Measurements from ENCODE around the gene COL15A1.
A peak's percentile ranks its signal among the peaks of the same experiment; 100 is the strongest.
"Not testable (repeated sequence)": the region's sequence is repeated elsewhere in the genome, so short reads cannot be mapped to it uniquely, and the experiment has no call there.

Gene COL15A1
- total RNA-seq: 0 to 0.39 (median 0) reads per million in 9 experiments

DNA sequence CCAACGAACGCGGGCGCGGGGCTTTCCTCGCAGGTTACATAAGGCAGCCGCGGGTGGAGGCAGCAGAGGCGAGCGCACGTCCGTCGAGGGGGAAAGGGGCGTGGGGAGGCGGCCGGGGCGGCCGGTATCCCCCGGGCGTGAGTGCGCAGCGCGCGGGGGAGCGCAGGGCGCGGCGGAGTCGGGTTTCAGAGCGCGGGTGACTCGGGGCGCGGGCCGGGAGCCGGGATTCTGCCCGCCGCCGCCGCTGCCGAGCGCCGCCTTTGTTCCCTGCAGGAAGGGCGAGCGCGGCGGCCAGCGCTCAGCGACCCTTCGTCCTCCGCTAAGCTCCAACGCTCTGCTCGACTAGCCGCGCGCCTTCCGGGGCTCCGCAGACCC is at the start of gene COL15A1:
TSS of gene COL15A1 (plus strand) at position 226 of the 375 bp plus-strand sequence. CDS start 155 bp downstream, outside the sequence.
- Mint-ChIP-seq H3K36me3 (ENCODE audit: insufficient read depth) (no peaks in the 10 kb centered on the region), H3K9me3 (no peaks in the 10 kb centered on the region), H3K27ac (no peak within 1 kb of the TSS), H3K4me3 (peak within 1 kb of the TSS; percentile 26 to 66), H3K27me3 (peaks cover 47 to 95% of the 10 kb centered on the region in 2 donors), H3K4me1 (ENCODE audit: low read depth in 2 of 2) (peaks cover 9 to 10% of the 10 kb centered on the region in 2 donors)
- ATAC-seq (replicated peaks) (no peak), DNase-seq (no peak)

DNA sequence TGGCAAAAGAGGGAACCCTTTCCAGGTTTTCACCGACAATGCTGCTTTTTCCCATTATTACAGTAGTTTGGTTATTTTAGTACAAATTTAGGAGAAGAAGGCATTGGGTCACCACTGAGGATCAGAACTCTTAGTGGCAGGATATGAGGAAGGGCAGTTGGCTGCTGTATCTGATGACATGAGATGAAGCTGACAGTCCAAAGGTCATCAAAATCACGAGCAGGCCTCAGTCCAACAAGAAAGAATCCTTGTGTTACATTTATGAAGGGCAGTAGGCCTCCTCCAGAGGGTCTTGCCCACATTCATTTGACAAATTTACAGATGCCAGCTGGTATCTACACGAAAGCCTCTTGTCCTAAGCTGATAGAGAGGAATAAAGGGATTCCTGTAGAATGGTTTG is 49.5 kb upstream of the COL15A1 start:
- no peaks in the 10 kb centered on the region for H3K9me3 Mint-ChIP-seq
- H3K4me3 Mint-ChIP-seq: no peak overlapping the region
- no peak for DNase-seq
- H3K27ac Mint-ChIP-seq: no peak overlapping the region
- no peaks in the 10 kb centered on the region for H3K36me3 Mint-ChIP-seq (ENCODE audit: insufficient read depth)
- ATAC-seq (replicated peaks): no peak
- H3K4me1 Mint-ChIP-seq (ENCODE audit: low read depth in 2 of 2): no peaks in the 10 kb centered on the region
- peaks cover 55 to 85% of the 10 kb centered on the region in 2 donors for H3K27me3 Mint-ChIP-seq

DNA sequence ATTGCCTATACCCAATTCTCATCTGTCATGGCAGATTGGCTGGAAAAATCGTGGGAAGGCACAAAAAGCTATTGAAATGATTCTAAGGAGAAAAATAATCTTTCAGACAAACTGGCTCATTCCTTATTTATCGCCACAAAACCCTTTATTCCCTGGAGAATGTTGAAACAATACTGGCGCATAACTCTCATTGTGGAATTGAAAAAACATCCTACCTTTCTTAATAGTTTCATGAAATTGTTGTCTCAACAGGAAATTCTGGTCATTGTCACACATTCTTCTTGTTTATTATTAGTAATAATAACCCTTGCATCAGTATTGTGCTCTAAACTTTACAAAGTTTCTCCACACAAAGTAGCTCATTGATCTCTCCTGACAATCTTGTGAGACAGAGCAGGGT is 48.9 kb upstream of the COL15A1 start:
- no peaks in the 10 kb centered on the region for H3K4me1 Mint-ChIP-seq (ENCODE audit: low read depth in 2 of 2)
- no peaks in the 10 kb centered on the region for H3K36me3 Mint-ChIP-seq (ENCODE audit: insufficient read depth)
- no peaks in the 10 kb centered on the region for H3K9me3 Mint-ChIP-seq
- no peak overlapping the region for H3K27ac Mint-ChIP-seq
- DNase-seq: no peak
- no peak for ATAC-seq (replicated peaks)
- peaks cover 55 to 79% of the 10 kb centered on the region in 2 donors for H3K27me3 Mint-ChIP-seq
- H3K4me3 Mint-ChIP-seq: no peak overlapping the region

DNA sequence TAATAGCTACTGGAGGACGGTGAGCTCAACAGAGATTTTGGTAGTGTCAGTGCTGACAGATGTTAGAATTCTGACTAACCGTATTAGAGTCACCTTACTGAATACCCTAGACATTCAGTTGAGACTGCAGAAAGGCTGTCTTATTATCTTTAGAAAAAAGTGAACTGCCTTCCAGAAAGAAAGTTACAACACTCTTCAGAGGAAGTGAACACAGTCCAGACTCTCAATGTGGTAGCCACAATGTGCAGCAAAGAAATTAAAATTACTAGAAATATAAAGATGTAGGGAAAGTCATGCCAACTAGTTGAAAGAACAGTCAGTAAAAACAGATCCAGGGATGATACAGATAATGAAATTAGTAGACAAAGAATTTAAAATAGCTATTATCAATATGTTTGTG is 47.1 kb upstream of the COL15A1 start:
- no peaks in the 10 kb centered on the region for H3K4me1 Mint-ChIP-seq (ENCODE audit: low read depth in 2 of 2)
- no peak for DNase-seq
- no peak for ATAC-seq (replicated peaks)
- H3K36me3 Mint-ChIP-seq (ENCODE audit: insufficient read depth): no peaks in the 10 kb centered on the region
- H3K9me3 Mint-ChIP-seq: no peaks in the 10 kb centered on the region
- H3K4me3 Mint-ChIP-seq: no peak overlapping the region
- H3K27me3 Mint-ChIP-seq: peaks cover 52 to 71% of the 10 kb centered on the region in 2 donors
- H3K27ac Mint-ChIP-seq: no peak overlapping the region

DNA sequence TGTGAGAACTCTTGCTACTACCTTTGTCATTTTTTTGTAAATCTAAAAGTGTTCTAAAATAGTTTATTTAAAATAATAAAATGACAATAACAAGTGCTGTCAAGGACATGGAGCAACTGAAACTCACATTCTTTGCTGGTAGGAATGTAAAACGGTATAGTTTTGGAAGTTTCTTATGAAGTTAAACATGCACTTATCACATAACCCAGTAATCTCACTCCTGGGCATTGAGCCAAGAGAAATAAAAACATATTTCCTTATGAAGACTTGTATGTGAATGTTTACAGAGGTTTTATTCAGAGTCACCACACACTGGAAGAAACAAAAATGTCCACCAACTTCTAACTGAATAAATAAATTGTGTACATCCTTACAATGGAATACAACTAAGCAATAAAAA is 46.0 kb upstream of the COL15A1 start:
- no peak overlapping the region for H3K4me3 Mint-ChIP-seq
- ATAC-seq (replicated peaks) (no peak), DNase-seq (no peak)
- no peaks in the 10 kb centered on the region for H3K36me3 Mint-ChIP-seq (ENCODE audit: insufficient read depth)
- no peaks in the 10 kb centered on the region for H3K4me1 Mint-ChIP-seq (ENCODE audit: low read depth in 2 of 2)
- H3K9me3 Mint-ChIP-seq: no peaks in the 10 kb centered on the region
- H3K27ac Mint-ChIP-seq: no peak overlapping the region
- H3K27me3 Mint-ChIP-seq: peaks cover 53 to 75% of the 10 kb centered on the region in 2 donors

DNA sequence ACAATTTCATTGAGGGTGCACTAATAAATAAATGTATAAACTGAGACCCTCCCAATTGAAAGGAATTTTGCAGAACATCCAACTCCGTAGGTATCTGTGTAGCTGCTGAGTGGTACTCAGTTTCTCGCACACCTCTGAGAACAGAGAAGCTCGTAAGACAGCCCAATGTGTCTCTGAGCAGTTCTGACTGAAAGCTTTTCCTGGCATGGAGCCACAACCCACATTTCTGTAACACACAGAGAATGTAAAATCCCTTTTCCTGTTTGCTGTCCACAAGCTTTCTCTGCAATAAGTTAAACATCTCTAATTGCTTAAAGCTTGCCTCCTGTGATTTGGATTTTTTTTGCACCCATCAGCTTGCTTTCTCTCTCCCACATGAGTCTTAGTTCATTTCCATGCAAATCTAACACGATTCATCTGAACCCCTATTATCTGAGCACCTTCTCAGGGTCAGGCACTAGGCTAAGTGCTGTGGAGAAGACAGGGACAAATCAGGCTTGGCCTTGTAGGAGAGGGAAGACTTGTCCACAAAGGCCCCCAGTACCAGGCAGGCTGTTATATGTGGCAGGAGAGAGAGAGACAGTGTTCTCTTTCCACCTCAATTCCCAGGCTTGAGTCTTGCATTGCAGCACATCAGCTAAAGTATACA is 44.2 kb upstream of the COL15A1 start:
- H3K27me3 Mint-ChIP-seq: peaks cover 58 to 80% of the 10 kb centered on the region in 2 donors
- DNase-seq: no peak

DNA sequence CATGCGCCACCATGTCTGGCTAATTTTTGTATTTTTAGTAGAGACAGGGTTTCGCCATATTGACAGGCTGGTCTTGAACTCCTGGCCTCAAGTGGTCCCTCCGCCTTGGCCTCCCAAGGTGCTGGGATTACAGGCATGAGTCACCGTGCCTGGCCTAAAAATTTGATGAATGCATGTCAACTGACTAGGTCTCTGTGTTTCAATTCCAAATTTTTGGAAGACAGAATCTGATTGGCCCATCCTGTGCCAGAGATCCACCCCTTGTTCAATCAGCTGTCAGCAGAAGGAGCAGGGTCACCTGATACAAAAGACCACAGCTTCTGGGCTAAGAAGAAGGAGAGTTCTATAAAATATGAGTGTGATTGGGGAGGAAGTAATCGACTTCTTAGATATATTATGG is 43.5 kb upstream of the COL15A1 start:
- no peak overlapping the region for H3K4me3 Mint-ChIP-seq
- no peak for ATAC-seq (replicated peaks)
- no peak overlapping the region for H3K27ac Mint-ChIP-seq
- no peaks in the 10 kb centered on the region for H3K36me3 Mint-ChIP-seq (ENCODE audit: insufficient read depth)
- DNase-seq: no peak
- H3K27me3 Mint-ChIP-seq: peaks cover 55 to 80% of the 10 kb centered on the region in 2 donors
- no peaks in the 10 kb centered on the region for H3K9me3 Mint-ChIP-seq
- H3K4me1 Mint-ChIP-seq (ENCODE audit: low read depth in 2 of 2): no peaks in the 10 kb centered on the region

More for the DNA sequence above, 44.2 kb upstream of the COL15A1 start:
- Mint-ChIP-seq H3K4me3 (no peak overlapping the region), H3K9me3 (no peaks in the 10 kb centered on the region), H3K36me3 (ENCODE audit: insufficient read depth) (no peaks in the 10 kb centered on the region), H3K4me1 (ENCODE audit: low read depth in 2 of 2) (no peaks in the 10 kb centered on the region), H3K27ac (no peak overlapping the region)
- ATAC-seq (replicated peaks): no peak

DNA sequence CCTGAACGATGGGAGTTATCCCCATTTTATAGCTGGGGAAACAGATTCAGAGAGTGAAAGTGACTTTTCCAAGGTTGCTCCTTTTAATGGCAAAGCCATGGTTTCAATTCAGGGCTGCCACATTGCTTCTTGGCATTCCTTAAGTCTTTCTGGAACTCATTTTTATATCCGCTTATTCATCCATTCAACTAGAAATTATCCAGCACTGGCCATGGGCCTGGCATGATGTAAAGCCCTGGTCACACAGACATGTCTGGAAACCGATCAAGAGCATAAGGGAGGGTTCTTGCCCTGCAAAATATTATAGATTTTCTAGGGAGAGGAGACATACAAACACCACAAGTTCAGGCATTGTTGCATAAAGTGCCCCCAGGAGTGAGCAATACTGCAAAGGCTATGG is 43.0 kb upstream of the COL15A1 start:
- Mint-ChIP-seq H3K36me3 (ENCODE audit: insufficient read depth) (no peaks in the 10 kb centered on the region), H3K9me3 (no peaks in the 10 kb centered on the region), H3K27me3 (peaks cover 55 to 80% of the 10 kb centered on the region in 2 donors), H3K4me1 (ENCODE audit: low read depth in 2 of 2) (no peaks in the 10 kb centered on the region), H3K4me3 (no peak overlapping the region), H3K27ac (no peak overlapping the region)
- no peak for ATAC-seq (replicated peaks)
- no peak for DNase-seq

DNA sequence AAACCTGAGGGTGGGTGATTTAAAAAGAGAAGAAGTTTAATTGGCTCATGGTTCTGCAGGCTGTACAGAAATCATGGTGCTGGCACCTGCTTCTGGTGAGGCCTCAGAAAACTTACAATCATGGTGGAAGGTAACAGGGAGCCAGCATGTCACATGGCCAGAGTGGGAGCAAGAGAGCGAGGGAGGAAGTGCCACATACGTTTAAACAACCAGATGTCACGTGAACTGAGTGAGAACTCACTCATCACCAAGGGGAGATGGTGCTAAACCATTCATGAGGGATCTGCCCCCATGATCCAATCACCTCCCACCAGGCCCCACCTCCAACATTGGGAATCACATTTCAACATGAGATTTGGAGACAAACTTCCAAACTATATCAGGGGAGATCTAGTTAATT is 41.9 kb upstream of the COL15A1 start:
- not testable (repeated sequence) for H3K27ac Mint-ChIP-seq; H3K9me3 Mint-ChIP-seq; H3K4me3 Mint-ChIP-seq; H3K36me3 Mint-ChIP-seq (ENCODE audit: insufficient read depth); H3K4me1 Mint-ChIP-seq (ENCODE audit: low read depth in 2 of 2); DNase-seq; ATAC-seq (replicated peaks)
- H3K27me3 Mint-ChIP-seq: peaks cover 50 to 80% of the 10 kb centered on the region in 2 donors

DNA sequence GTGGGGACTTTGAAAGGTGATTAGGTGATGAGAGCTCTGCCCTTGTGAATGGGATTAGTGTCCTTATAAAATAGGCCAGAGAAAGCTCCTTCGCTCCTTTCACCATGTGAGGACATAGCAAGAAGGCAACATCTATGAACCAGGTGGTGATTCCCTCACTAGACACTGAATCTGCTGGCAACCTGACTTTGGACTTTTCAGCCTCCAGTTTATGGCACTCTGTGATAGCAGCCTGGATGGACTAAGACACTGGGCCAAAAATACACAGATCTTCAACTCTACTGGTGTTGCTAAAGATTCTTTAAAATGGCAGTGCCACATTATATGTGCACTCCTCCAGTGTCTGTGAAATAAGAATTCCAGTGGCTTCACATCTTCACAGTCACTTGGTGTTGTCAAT is 41.2 kb upstream of the COL15A1 start:
- ATAC-seq (replicated peaks): no peak
- no peak for DNase-seq
- Mint-ChIP-seq H3K27ac (no peak overlapping the region), H3K4me3 (no peak overlapping the region), H3K36me3 (ENCODE audit: insufficient read depth) (no peaks in the 10 kb centered on the region), H3K4me1 (ENCODE audit: low read depth in 2 of 2) (no peaks in the 10 kb centered on the region), H3K9me3 (no peaks in the 10 kb centered on the region), H3K27me3 (peaks cover 44 to 74% of the 10 kb centered on the region in 2 donors)

DNA sequence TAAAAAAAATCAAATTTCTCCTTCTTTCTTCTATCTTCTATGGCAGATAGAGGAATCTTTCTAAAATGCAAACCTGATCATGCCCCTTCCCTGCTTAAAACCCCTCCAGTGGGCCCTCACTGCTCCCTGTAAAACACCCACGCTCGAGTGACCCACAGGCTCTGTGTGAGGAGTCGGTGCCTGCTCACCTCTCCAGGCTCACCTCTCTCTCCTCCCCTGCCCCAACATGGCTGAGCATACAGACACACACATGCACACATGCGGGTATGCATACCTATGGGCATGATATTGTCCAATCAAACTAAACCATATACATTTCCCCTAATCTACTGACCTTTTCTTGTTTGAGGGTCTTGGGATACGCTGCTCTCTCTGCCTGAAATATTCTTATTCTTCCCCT is 40.8 kb upstream of the COL15A1 start:
- no peak for ATAC-seq (replicated peaks)
- Mint-ChIP-seq H3K9me3 (no peaks in the 10 kb centered on the region), H3K27ac (no peak overlapping the region), H3K27me3 (peaks cover 42 to 70% of the 10 kb centered on the region in 2 donors), H3K4me1 (ENCODE audit: low read depth in 2 of 2) (no peaks in the 10 kb centered on the region), H3K4me3 (no peak overlapping the region), H3K36me3 (ENCODE audit: insufficient read depth) (no peaks in the 10 kb centered on the region)
- DNase-seq: no peak

DNA sequence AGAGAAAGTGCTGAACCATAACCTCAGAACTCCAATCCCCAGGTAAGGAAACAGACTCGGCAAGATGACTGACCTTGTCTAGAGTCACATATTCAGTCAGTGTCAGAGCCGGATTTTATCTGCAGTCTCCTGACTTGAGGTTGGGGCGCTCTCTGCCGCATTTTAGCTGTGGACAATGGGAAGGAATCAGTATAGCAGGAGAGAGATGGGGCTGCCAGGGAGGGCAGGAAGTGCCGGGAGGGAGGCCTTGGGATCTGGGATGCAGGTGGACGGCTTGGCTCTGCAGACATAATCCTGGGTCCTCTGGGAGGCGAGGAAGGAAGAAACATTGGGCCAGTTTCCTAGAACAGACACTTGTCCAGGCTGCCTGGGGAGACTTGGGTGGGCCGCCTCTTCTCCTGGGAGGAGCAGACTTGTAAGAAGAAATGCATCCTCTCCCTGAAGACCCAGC is 39.7 kb upstream of the COL15A1 start:
- ATAC-seq (replicated peaks) (no peak), DNase-seq (no peak)
- H3K27me3 Mint-ChIP-seq: peaks cover 34 to 60% of the 10 kb centered on the region in 2 donors

DNA sequence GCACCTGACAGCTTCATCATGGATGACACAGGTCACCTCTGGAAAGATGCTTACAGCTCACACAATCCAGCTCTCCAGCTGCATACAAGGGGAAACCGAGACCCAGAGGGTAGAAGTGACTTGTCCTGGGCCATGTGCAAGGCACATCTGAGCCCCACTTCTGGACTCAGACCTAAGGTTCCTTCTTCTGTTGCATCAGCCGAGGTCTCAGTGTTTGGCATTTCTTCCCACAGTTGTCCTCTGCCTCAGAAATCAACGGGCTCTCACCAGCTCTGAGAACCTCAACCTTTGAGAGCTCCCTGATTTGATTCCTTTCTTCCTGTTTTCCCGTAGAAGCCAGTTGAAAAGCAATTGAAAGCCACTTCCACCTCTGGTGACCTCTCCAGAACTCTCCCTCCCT is 38.7 kb upstream of the COL15A1 start:
- H3K9me3 Mint-ChIP-seq: no peaks in the 10 kb centered on the region
- H3K27ac Mint-ChIP-seq: no peak overlapping the region
- no peak for DNase-seq
- H3K4me3 Mint-ChIP-seq: no peak overlapping the region
- peaks cover 34 to 60% of the 10 kb centered on the region in 2 donors for H3K27me3 Mint-ChIP-seq
- H3K4me1 Mint-ChIP-seq (ENCODE audit: low read depth in 2 of 2): no peaks in the 10 kb centered on the region
- ATAC-seq (replicated peaks): no peak
- H3K36me3 Mint-ChIP-seq (ENCODE audit: insufficient read depth): no peaks in the 10 kb centered on the region

More for the DNA sequence above, 39.7 kb upstream of the COL15A1 start:
- no peak overlapping the region for H3K27ac Mint-ChIP-seq
- no peaks in the 10 kb centered on the region for H3K36me3 Mint-ChIP-seq (ENCODE audit: insufficient read depth)
- no peaks in the 10 kb centered on the region for H3K4me1 Mint-ChIP-seq (ENCODE audit: low read depth in 2 of 2)
- no peak overlapping the region for H3K4me3 Mint-ChIP-seq
- H3K9me3 Mint-ChIP-seq: no peaks in the 10 kb centered on the region

DNA sequence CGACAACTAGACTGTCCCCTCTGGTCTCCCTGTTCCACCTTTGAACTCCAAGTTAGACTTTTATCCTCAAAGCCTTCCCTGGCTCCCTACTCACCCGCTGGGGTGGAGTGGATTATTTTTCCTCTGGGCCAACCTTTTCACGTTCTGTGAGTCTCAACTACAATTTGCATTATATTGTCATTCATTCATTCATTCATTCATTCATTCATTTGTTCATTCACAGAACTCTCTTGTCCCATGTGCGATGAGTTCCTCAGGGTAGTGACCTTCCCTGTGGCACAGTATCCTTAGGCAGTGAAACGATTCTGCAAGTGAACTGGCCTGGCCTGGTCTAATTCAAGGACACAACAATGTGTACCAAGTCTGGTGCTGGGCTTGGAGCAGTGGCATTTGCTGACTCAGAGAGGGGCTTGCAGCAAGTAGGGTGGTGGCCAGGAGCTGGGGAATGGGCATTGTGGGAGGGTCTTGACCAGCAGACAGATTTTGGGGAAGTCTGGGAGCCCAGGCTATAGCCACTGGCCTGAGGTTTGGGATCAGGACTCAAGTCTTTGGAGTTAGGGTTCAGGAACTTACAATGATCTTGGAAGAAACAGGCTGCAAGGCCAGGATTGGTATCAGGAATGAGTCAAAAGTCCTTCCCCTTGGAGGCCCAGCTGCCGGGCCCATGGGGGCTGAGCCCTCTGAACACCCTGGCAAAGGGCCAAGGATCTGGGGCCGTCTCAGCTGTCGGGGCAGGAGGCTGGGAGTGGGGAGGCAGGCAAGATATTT is 37.2 kb upstream of the COL15A1 start:
- H3K27me3 Mint-ChIP-seq: peaks cover 28 to 58% of the 10 kb centered on the region in 2 donors
- H3K4me1 Mint-ChIP-seq (ENCODE audit: low read depth in 2 of 2): no peaks in the 10 kb centered on the region
- no peaks in the 10 kb centered on the region for H3K36me3 Mint-ChIP-seq (ENCODE audit: insufficient read depth)
- DNase-seq: no peak
- no peak for ATAC-seq (replicated peaks)
- H3K27ac Mint-ChIP-seq: no peak overlapping the region
- no peaks in the 10 kb centered on the region for H3K9me3 Mint-ChIP-seq
- H3K4me3 Mint-ChIP-seq: no peak overlapping the region

Data from effector memory CD8-positive, alpha-beta T cell (primary cell).